ENCODE measurements around the gene STRAP. TPM values are rescaled to one million over a fixed set of nuclear protein-coding genes. Genes with fewer than 3 reads are reported as not detected.

Gene STRAP
- total and polyA plus RNA-seq, 2 of the 8 experiments (the other 6 are each of a cell fraction or from before 2014, with no cell fraction given): 107 to 251 TPM

DNA sequence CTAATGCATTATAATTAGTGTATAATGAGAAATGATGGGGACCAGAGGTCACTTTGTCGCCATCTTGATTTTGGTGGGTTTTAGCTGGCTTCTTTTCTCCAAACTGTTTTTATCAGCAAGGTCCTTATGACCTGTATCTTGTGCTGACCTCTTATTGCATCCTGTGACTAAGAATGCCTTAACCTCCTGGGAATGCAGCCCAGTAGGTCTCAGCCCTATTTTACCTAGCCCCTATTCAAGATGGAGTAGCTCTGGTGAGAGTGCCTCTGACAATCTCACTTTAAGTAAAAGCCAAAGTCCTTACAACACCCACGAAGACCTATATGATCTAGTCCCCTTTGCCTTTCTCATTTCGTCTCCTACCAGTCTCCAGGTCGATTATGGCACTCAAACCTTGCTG lies 28.3 kb upstream of the STRAP start:
- no peaks in the 10 kb centered on the region for H3K79me2 ChIP-seq (ENCODE audit: control insufficient read depth in 1 of 2, insufficient read depth in 2 of 2, low read length in 2 of 2)
- H3K79me1 ChIP-seq (ENCODE audit: low read depth, low read length): no peaks in the 10 kb centered on the region
- H3K23ac ChIP-seq (ENCODE audit: insufficient read length): no peak overlapping the region
- H4K8ac ChIP-seq (ENCODE audit: extremely low read depth, insufficient read depth, low read length): no peak overlapping the region
- H3K56ac ChIP-seq (replicated peaks; ENCODE audit: insufficient read length, low read depth, low read length): no peak overlapping the region
- H2AK5ac ChIP-seq (ENCODE audit: low read depth, low read length): no peak overlapping the region
- H3K18ac ChIP-seq (ENCODE audit: extremely low read depth, low read length): no peak overlapping the region
- H2BK20ac ChIP-seq (ENCODE audit: low read length): no peak overlapping the region
- no peak overlapping the region for H3K4me3 ChIP-seq (ENCODE audit: extremely low read depth in 1 of 4, insufficient read depth in 2 of 4, low read depth in 3 of 4, low read length in 4 of 4)
- DNase-seq (ENCODE audit: low read depth in 1 of 2, low spot score in 2 of 2) (no peak), FAIRE-seq (no peak)
- H4K20me1 ChIP-seq (replicated peaks in 1 of 2; ENCODE audit: control insufficient read depth in 1 of 2, insufficient read depth in 2 of 2, low read length in 2 of 2): no peaks in the 10 kb centered on the region
- H3K4me2 ChIP-seq (ENCODE audit: insufficient read depth in 1 of 2, low read depth in 2 of 2, low read length in 2 of 2): no peak overlapping the region
- no peak overlapping the region for H4K91ac ChIP-seq (replicated peaks; ENCODE audit: insufficient read length, low read length)
- no peak overlapping the region for H2BK15ac ChIP-seq (ENCODE audit: low read length)
- ChIA-PET CTCF (ENCODE audit: partially characterized antibody) (interaction anchor here (1.0 to 6.1 kb wide), 4 partner anchors 65 to 321 kb away, joined by 4 to 76 read pairs (median 38); no protein-coding TSS in a partner anchor), POLR2A (ENCODE audit: partially characterized antibody) (no interaction called here)
- no peak overlapping the region for H4K5ac ChIP-seq (ENCODE audit: insufficient read length, low read depth, low read length)
- no peaks in the 10 kb centered on the region for H3K4me1 ChIP-seq (replicated peaks in 1 of 4; ENCODE audit: control insufficient read depth in 3 of 4, insufficient read depth in 4 of 4, low read length in 3 of 4)
- H3K4ac ChIP-seq (replicated peaks; ENCODE audit: insufficient read length, low read depth, low read length): no peak overlapping the region
- no peaks in the 10 kb centered on the region for H3K36me3 ChIP-seq (ENCODE audit: control insufficient read depth in 2 of 4, insufficient read depth in 4 of 4, low read length in 3 of 4)
- 0 out of 2 replicates have a peak overlapping the region, but pooled peaks have one; percentile 48 for H2AFZ ChIP-seq (ENCODE audit: low read length)
- no peak overlapping the region for H2BK12ac ChIP-seq (ENCODE audit: low read depth, low read length)
- H3K14ac ChIP-seq (ENCODE audit: insufficient read length): no peak overlapping the region
- no peaks in the 10 kb centered on the region for H3K23me2 ChIP-seq (ENCODE audit: low read depth, low read length)
- H3K27ac ChIP-seq (ENCODE audit: low read depth, low read length): no peak overlapping the region
- WGBS, 2 experiments (ENCODE audit: extremely low coverage in 1 of 2, insufficient coverage in 1 of 2, insufficient read length in 1 of 2, insufficient replicate concordance in 2 of 2, low coverage in 1 of 2, low lambda C conversion rate in 2 of 2, missing lambda C conversion rate in 1 of 2): 80% methylated on average over 4 of the region's 4 CpGs; no CpG with 5 or more reads in 1 of the 2 experiments
- H3K9ac ChIP-seq (replicated peaks in 1 of 4; ENCODE audit: extremely low read depth in 1 of 4, low read depth in 3 of 4, low read length in 3 of 4): no peak overlapping the region
- no peak overlapping the region for H2BK5ac ChIP-seq (ENCODE audit: low read depth, low read length)
- H2BK120ac ChIP-seq (replicated peaks; ENCODE audit: low read depth, low read length): no peak overlapping the region
- no peaks in the 10 kb centered on the region for H3K9me3 ChIP-seq (ENCODE audit: insufficient read depth in 2 of 2, low read depth in 1 of 2, low read length in 1 of 2)
- H3K27me3 ChIP-seq (replicated peaks in 1 of 4; ENCODE audit: control insufficient read depth in 3 of 4, extremely low read depth in 1 of 4, insufficient read depth in 3 of 4, low read length in 3 of 4): no peaks in the 10 kb centered on the region
- TF ChIP-seq BCL11A (IDR thresholded peaks at IDR 0.05; ENCODE audit: low read depth in 2 of 2, low read length in 2 of 2) (no peak), GABPA (IDR thresholded peaks at IDR 0.05; ENCODE audit: borderline replicate concordance, insufficient read depth, low read length) (no peak), SIN3A (conservative IDR thresholded peaks at IDR 0.05 in 1 of 2, IDR thresholded peaks at IDR 0.05 in 1 of 2; ENCODE audit: low read depth in 1 of 2, low read length in 2 of 2) (no peak), SIX5 (IDR thresholded peaks at IDR 0.05; ENCODE audit: low read depth, low read length) (no peak), RAD21 (IDR thresholded peaks at IDR 0.05 in 1 of 2, conservative IDR thresholded peaks at IDR 0.05 in 1 of 2; ENCODE audit: low read depth in 2 of 2, low read length in 2 of 2) (no peak), CEBPB (IDR thresholded peaks at IDR 0.05; ENCODE audit: low read depth, low read length) (no peak), TAF7 (optimal IDR thresholded peaks at IDR 0.05; ENCODE audit: borderline replicate concordance, low read depth, low read length) (no peak), CHD1 (IDR thresholded peaks at IDR 0.05; ENCODE audit: low read depth, low read length) (no peak), RFX5 (IDR thresholded peaks at IDR 0.05; ENCODE audit: borderline replicate concordance, low read depth, low read length) (no peak), RNF2 (IDR thresholded peaks at IDR 0.05; ENCODE audit: borderline replicate concordance, low read depth, low read length, missing control alignments, poor library complexity, severe bottlenecking) (no peak), SUZ12 (IDR thresholded peaks at IDR 0.05; ENCODE audit: low read length) (no peak)
- TF ChIP-seq, protein P1, sequence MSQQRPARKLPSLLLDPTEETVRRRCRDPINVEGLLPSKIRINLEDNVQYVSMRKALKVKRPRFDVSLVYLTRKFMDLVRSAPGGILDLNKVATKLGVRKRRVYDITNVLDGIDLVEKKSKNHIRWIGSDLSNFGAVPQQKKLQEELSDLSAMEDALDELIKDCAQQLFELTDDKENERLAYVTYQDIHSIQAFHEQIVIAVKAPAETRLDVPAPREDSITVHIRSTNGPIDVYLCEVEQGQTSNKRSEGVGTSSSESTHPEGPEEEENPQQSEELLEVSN (IDR thresholded peaks at IDR 0.05): no peak

Measured in H1 (cell line).